OCI-LY3 (cell line): ENCODE data around the gene EPHB1.

ENCODE experiments used
- EZH2phosphoT487 ChIP-seq: fragments of 200-600 bp; shearing (Covaris generic); IDR thresholded peaks from 2 replicates; pipeline ENCODE4 v1.6.1; 2018; ENCODE audit warnings: antibody characterized with exemption, mixed run types, low read depth
- TF ChIP-seq, protein P1 (sequence below): fragments of 200-600, 300-600 bp; sonication (generic); IDR thresholded peaks from 2 replicates; pipeline ENCODE4 v1.5.1; 2014; ENCODE audit warnings: antibody characterized with exemption, low read length, low read depth

GRCh38 chr3:134852893-134853351, 57.9 kb downstream of the EPHB1 start:
- no peak for TF ChIP-seq EZH2phosphoT487
- TF ChIP-seq, protein P1, sequence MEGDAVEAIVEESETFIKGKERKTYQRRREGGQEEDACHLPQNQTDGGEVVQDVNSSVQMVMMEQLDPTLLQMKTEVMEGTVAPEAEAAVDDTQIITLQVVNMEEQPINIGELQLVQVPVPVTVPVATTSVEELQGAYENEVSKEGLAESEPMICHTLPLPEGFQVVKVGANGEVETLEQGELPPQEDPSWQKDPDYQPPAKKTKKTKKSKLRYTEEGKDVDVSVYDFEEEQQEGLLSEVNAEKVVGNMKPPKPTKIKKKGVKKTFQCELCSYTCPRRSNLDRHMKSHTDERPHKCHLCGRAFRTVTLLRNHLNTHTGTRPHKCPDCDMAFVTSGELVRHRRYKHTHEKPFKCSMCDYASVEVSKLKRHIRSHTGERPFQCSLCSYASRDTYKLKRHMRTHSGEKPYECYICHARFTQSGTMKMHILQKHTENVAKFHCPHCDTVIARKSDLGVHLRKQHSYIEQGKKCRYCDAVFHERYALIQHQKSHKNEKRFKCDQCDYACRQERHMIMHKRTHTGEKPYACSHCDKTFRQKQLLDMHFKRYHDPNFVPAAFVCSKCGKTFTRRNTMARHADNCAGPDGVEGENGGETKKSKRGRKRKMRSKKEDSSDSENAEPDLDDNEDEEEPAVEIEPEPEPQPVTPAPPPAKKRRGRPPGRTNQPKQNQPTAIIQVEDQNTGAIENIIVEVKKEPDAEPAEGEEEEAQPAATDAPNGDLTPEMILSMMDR: peak; percentile 41
